Thoracic aorta (tissue), 2 donors: ENCODE data around the gene ZNF300. TPM values are rescaled to one million over a fixed set of nuclear protein-coding genes. Genes with fewer than 3 reads are reported as not detected.

Experiments used
- total RNA-seq, 2 donors: library from RNA; depleted of rRNA; stranded (reverse); fragments of >200 nt; gene quantifications; one replicate each; pipeline versions ENCODE4 v1.1.0 to v1.2.3, GENCODE V29; 2016

The ZNF300 gene
- total RNA-seq, 2 donors from 2014 or later = 3.8 to 8.0 TPM

Other genes starting within 250 kb of the ZNF300 start
- gene MYOZ3, start 243.7 kb downstream of the ZNF300 start, total RNA-seq = 1 to 10 TPM in 1 of 2 donors, under 1 TPM in 1; 0.81 to 2.8 TPM
- gene RBM22, start 203.9 kb downstream of the ZNF300 start, total RNA-seq = 10 to 100 TPM; 37.8 to 46.5 TPM
- gene DCTN4, start 146.0 kb downstream of the ZNF300 start, total RNA-seq = 10 to 100 TPM; 37.9 to 49.0 TPM
- 10 to 100 TPM; 28.4 to 46.4 TPM for gene SMIM3, start 126.2 kb downstream of the ZNF300 start, total RNA-seq
- not detected for gene IRGM, start 58.5 kb downstream of the ZNF300 start, total RNA-seq
- 1,000 to 10,000 TPM; 1,240 to 1,874 TPM for gene GPX3, start 115.6 kb upstream of the ZNF300 start, total RNA-seq
- gene TNIP1, start 176.1 kb upstream of the ZNF300 start, total RNA-seq = 100 to 1,000 TPM in 1 of 2 donors, 10 to 100 TPM in 1; 77.4 to 103 TPM